ENCODE results near the gene DDA1. TPM values are rescaled to one million over a fixed set of nuclear protein-coding genes. Genes with fewer than 3 reads are reported as not detected.

Gene DDA1
- total and polyA plus RNA-seq, 2 of the 13 experiments (the other 11 are each of a cell fraction or from before 2014, with no cell fraction given), result 24.5 to 26.0 TPM

DNA sequence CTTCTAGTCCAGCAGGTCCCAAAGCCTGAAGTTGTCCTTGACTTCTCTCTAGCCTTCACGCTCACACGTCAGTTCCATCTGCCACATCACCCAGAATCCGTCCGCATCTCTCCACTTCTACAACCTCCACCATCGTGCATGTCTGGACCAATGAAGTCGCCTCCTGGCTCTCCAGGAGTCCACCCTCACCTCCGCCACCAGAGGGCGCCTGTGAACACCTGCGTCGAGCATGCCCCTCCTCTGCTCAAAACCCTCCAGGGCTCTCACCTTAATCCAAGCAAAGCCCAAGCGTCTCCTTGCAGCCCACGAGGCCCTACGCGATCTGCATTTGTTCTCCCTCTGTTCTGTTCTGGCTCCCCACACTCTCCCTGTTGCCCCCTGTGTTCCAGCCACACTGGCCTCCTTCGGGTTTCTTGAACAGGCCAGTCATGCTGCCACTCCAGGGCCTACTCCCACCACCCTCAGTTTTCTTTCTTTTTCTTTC is 48.5 kb upstream of the DDA1 start (continued):
- TF ChIP-seq, protein P1, sequence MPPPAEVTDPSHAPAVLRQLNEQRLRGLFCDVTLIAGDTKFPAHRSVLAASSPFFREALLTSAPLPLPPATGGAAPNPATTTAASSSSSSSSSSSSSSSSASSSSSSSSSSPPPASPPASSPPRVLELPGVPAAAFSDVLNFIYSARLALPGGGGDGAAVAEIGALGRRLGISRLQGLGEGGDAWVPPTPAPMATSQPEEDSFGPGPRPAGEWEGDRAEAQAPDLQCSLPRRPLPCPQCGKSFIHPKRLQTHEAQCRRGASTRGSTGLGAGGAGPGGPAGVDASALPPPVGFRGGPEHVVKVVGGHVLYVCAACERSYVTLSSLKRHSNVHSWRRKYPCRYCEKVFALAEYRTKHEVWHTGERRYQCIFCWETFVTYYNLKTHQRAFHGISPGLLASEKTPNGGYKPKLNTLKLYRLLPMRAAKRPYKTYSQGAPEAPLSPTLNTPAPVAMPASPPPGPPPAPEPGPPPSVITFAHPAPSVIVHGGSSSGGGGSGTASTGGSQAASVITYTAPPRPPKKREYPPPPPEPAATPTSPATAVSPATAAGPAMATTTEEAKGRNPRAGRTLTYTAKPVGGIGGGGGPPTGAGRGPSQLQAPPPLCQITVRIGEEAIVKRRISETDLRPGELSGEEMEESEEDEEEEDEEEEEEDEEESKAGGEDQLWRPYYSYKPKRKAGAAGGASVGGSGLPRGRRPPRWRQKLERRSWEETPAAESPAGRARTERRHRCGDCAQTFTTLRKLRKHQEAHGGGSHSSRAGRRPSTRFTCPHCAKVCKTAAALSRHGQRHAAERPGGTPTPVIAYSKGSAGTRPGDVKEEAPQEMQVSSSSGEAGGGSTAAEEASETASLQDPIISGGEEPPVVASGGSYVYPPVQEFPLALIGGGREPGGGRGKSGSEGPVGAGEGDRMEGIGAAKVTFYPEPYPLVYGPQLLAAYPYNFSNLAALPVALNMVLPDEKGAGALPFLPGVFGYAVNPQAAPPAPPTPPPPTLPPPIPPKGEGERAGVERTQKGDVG (CRISPR knock-in tag; IDR thresholded peaks at IDR 0.05; ENCODE audit: borderline replicate concordance), result no peak
- TF ChIP-seq NR1H2 (CRISPR knock-in tag; IDR thresholded peaks at IDR 0.05; ENCODE audit: borderline replicate concordance, low read depth) (no peak), ZNF773 (CRISPR knock-in tag; IDR thresholded peaks at IDR 0.05; ENCODE audit: borderline replicate concordance) (no peak), HES4 (CRISPR knock-in tag; IDR thresholded peaks at IDR 0.05; ENCODE audit: borderline replicate concordance) (no peak), FOXK1 (CRISPR knock-in tag; IDR thresholded peaks at IDR 0.05; ENCODE audit: borderline replicate concordance, low read depth) (no peak), U2AF2 (IDR thresholded peaks at IDR 0.05; ENCODE audit: low read depth, low read length) (peak; percentile 90; the same call in 1 of the 2 replicates), ZFP41 (CRISPR knock-in tag; IDR thresholded peaks at IDR 0.05; ENCODE audit: borderline replicate concordance) (no peak), ZKSCAN1 (IDR thresholded peaks at IDR 0.05; ENCODE audit: low read length) (no peak), SMARCE1 (IDR thresholded peaks at IDR 0.05; ENCODE audit: borderline replicate concordance) (no peak), SATB2 (CRISPR knock-in tag; IDR thresholded peaks at IDR 0.05) (no peak), ZKSCAN5 (CRISPR knock-in tag; IDR thresholded peaks at IDR 0.05) (no peak), ZNF17 (CRISPR knock-in tag; IDR thresholded peaks at IDR 0.05) (no peak), ETV5 (CRISPR knock-in tag; IDR thresholded peaks at IDR 0.05; ENCODE audit: borderline replicate concordance) (0 out of 2 replicates have a peak, but pooled peaks have one; percentile 6), THAP11 (CRISPR knock-in tag; IDR thresholded peaks at IDR 0.05) (peak; percentile 70)
- TF ChIP-seq, protein P2, sequence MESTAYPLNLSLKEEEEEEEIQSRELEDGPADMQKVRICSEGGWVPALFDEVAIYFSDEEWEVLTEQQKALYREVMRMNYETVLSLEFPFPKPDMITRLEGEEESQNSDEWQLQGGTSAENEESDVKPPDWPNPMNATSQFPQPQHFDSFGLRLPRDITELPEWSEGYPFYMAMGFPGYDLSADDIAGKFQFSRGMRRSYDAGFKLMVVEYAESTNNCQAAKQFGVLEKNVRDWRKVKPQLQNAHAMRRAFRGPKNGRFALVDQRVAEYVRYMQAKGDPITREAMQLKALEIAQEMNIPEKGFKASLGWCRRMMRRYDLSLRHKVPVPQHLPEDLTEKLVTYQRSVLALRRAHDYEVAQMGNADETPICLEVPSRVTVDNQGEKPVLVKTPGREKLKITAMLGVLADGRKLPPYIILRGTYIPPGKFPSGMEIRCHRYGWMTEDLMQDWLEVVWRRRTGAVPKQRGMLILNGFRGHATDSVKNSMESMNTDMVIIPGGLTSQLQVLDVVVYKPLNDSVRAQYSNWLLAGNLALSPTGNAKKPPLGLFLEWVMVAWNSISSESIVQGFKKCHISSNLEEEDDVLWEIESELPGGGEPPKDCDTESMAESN (CRISPR knock-in tag; conservative IDR thresholded peaks at IDR 0.05), result no peak
- TF ChIP-seq, protein P3, sequence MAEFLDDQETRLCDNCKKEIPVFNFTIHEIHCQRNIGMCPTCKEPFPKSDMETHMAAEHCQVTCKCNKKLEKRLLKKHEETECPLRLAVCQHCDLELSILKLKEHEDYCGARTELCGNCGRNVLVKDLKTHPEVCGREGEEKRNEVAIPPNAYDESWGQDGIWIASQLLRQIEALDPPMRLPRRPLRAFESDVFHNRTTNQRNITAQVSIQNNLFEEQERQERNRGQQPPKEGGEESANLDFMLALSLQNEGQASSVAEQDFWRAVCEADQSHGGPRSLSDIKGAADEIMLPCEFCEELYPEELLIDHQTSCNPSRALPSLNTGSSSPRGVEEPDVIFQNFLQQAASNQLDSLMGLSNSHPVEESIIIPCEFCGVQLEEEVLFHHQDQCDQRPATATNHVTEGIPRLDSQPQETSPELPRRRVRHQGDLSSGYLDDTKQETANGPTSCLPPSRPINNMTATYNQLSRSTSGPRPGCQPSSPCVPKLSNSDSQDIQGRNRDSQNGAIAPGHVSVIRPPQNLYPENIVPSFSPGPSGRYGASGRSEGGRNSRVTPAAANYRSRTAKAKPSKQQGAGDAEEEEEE (CRISPR knock-in tag; IDR thresholded peaks at IDR 0.05; ENCODE audit: borderline replicate concordance), result 0 out of 2 replicates have a peak, but pooled peaks have one; percentile 30
- TF ChIP-seq, protein P4, sequence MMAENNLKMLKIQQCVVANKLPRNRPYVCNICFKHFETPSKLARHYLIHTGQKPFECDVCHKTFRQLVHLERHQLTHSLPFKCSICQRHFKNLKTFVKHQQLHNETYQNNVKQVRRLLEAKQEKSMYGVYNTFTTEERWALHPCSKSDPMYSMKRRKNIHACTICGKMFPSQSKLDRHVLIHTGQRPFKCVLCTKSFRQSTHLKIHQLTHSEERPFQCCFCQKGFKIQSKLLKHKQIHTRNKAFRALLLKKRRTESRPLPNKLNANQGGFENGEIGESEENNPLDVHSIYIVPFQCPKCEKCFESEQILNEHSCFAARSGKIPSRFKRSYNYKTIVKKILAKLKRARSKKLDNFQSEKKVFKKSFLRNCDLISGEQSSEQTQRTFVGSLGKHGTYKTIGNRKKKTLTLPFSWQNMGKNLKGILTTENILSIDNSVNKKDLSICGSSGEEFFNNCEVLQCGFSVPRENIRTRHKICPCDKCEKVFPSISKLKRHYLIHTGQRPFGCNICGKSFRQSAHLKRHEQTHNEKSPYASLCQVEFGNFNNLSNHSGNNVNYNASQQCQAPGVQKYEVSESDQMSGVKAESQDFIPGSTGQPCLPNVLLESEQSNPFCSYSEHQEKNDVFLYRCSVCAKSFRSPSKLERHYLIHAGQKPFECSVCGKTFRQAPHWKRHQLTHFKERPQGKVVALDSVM (CRISPR knock-in tag; IDR thresholded peaks at IDR 0.05), result peak; percentile 52; the same call in 1 of the 2 replicates
- TF ChIP-seq, protein P5, sequence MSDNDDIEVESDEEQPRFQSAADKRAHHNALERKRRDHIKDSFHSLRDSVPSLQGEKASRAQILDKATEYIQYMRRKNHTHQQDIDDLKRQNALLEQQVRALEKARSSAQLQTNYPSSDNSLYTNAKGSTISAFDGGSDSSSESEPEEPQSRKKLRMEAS (IDR thresholded peaks at IDR 0.05), result peak; percentile 79
- TF ChIP-seq, protein P6, sequence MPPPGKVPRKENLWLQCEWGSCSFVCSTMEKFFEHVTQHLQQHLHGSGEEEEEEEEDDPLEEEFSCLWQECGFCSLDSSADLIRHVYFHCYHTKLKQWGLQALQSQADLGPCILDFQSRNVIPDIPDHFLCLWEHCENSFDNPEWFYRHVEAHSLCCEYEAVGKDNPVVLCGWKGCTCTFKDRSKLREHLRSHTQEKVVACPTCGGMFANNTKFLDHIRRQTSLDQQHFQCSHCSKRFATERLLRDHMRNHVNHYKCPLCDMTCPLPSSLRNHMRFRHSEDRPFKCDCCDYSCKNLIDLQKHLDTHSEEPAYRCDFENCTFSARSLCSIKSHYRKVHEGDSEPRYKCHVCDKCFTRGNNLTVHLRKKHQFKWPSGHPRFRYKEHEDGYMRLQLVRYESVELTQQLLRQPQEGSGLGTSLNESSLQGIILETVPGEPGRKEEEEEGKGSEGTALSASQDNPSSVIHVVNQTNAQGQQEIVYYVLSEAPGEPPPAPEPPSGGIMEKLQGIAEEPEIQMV (CRISPR knock-in tag; IDR thresholded peaks at IDR 0.05; ENCODE audit: low read depth), result 0 out of 2 replicates have a peak, but pooled peaks have one; percentile 27
